Naive thymus-derived CD8-positive, alpha-beta T cell (primary cell): ENCODE data around the gene HEMK1. TPM values are rescaled to one million over a fixed set of nuclear protein-coding genes. Genes with fewer than 3 reads are reported as not detected.

Experiments used
- ATAC-seq, 2 donors: fragments of 150-1000 bp; cut with Tn5 transposase in 1 of 2; sonication (Bioruptor Pico), chemical (Tn5 transposase) in 1 of 2; 1 replicate in 1 of 2; 2 replicates in 1 of 2; pipeline ENCODE4 v1.10.0; 2021; ENCODE audit warnings: mild to moderate bottlenecking in 2 of 2, moderate library complexity in 2 of 2
- POLR2A ChIA-PET: fragments of 350-600 bp; sonication (Branson Sonifier 250); formaldehyde crosslinking; loops from one replicate; lab custom pipeline; 2021; ENCODE audit warnings: antibody characterized with exemption; lab: Charles Lee
- DNase-seq, 10 donors: peaks; one replicate each; pipeline versions ENCODE4 v3.0.0 to v3.0.0-alpha.2; 2020 to 2022
- H3K27ac Mint-ChIP-seq, 10 donors: one replicate each; pipeline ENCODE4 v1.8.0; 2020 to 2022; ENCODE audit warnings: mild to moderate bottlenecking in 10 of 10, mixed read lengths in 10 of 10, moderate library complexity in 4 of 10, inconsistent platforms in 1 of 10
- H3K27me3 Mint-ChIP-seq, 5 donors: one replicate each; pipeline ENCODE4 v1.8.0; 2021 to 2022; ENCODE audit warnings: mixed read lengths in 5 of 5
- H3K36me3 Mint-ChIP-seq, 3 donors: one replicate each; pipeline ENCODE4 v1.8.0; 2020 to 2022; ENCODE audit warnings: mixed read lengths in 3 of 3, mild to moderate bottlenecking in 2 of 3, inconsistent platforms in 1 of 3
- H3K4me1 Mint-ChIP-seq, 4 donors: one replicate each; pipeline ENCODE4 v1.8.0; 2021 to 2022; ENCODE audit warnings: mixed read lengths in 4 of 4
- H3K4me3 Mint-ChIP-seq, 10 donors: one replicate each; pipeline ENCODE4 v1.8.0; 2020 to 2022; ENCODE audit warnings: mild to moderate bottlenecking in 10 of 10, mixed read lengths in 10 of 10, moderate library complexity in 6 of 10, inconsistent platforms in 1 of 10
- H3K9me3 Mint-ChIP-seq, 9 donors: one replicate each; pipeline ENCODE4 v1.8.0; 2020 to 2022; ENCODE audit warnings: mixed read lengths in 9 of 9, mild to moderate bottlenecking in 3 of 9, inconsistent platforms in 1 of 9, moderate library complexity in 1 of 9
- polyA plus RNA-seq, 3 donors: library from polyadenylated mRNA; unstranded; fragments of 300-500 nt; fragmentation: Illumina TruSeq; gene quantifications; one replicate each; pipeline ENCODE4 v1.2.3, GENCODE V29; 2021
- total RNA-seq, 8 experiments: library from RNA in 2 of 8; stranded (reverse) in 2 of 8; gene quantifications; one replicate each; pipeline ENCODE4 v1.2.3 and lab custom pipeline; 2021 to 2026

HEMK1 gene
- total and polyA plus RNA-seq, 5 experiments from 2014 or later: 20.2 to 67.1 (median 43.1) TPM

DNA sequence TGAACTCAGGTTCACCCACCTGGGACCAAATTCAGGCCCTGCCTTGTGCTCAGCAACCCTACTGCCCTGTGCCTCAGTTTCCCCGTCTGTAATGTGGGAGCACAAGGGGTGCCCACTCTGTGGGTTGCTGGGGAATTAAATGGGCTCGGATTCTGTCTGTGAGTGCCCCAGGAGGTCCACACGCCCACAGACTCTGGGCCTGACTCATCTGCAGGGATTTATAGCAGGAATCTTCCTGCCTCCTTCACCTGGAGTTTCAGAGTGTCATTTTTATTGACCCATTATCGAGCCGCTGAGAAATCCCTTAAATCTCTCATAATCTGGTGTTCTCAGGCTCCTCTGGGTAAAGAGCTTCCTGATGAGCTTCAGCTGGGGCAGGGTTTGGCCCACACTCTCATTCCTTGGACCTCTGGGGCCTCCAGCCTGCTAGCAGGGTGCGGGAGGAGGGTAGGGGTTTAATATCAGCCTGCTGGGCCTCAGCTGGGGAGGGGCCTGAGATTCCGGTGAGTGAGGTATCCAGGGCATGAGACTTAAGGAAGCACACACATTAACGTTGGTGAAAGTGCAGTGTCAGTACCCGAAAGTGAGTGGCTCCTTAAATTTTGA lies 18.2 kb upstream of the HEMK1 start:
- H3K27me3 Mint-ChIP-seq: peaks cover 0 to 1% (median 0%) of the 10 kb centered on the region in 5 donors
- no peak overlapping the region for H3K4me3 Mint-ChIP-seq
- no peak for DNase-seq
- no peaks in the 10 kb centered on the region for H3K36me3 Mint-ChIP-seq
- ATAC-seq: no peak
- peak overlapping the region in 1 of 10 donors; percentile 29 for H3K27ac Mint-ChIP-seq
- no peaks in the 10 kb centered on the region for H3K9me3 Mint-ChIP-seq
- POLR2A ChIA-PET: interaction anchor here (0.8 kb wide), 1 partner anchor 16 kb away, joined by 3 read pairs; the partner anchor contains the start of gene C3orf18
- H3K4me1 Mint-ChIP-seq: peaks cover 0 to 2% (median 0%) of the 10 kb centered on the region in 4 donors

DNA sequence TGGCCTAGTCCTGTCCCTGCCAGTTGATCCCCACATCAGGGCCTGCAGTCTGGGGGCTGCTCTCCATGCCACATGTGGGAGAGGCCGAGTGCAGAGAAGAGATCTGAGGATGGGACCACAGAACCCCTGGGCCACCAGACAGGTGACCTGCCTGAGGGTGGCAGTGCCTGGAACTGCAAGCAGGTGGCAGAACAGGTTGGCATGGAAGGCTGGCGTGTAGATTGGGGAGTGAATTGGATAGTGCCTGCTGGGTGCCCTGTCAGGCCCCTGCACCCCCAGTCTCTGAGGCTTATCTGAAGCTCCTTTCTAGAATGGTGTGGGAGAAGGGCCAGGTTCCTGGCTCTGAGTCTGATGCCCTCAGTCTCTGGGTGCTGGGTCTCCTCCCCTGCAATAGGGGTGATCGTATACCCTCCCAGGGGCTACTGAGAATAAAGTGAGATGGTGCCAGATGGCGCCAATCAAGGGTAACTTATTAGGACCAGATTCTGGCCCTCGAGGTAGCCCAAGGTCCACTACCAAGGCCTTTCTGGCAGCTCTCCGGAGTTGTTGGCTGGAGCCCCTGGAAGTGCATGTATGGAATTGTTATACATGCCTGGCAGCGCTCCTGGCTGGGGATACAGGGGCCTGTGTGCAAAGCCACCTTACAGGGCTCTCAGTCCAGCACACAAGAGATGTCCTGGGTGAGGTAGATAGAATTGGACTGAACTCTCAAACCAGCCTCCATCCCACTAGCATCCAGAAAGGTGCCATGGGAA lies 17.5 kb upstream of the HEMK1 start:
- POLR2A ChIA-PET: interaction anchor here (1.5 kb wide), 1 partner anchor 16 kb away, joined by 3 read pairs; the partner anchor contains the start of gene C3orf18
- Mint-ChIP-seq H3K9me3 (no peaks in the 10 kb centered on the region), H3K4me1 (peaks cover 0 to 2% (median 0%) of the 10 kb centered on the region in 4 donors), H3K27ac (peak overlapping the region in 1 of 10 donors; percentile 32), H3K4me3 (no peak overlapping the region), H3K27me3 (peaks cover 0 to 1% (median 0%) of the 10 kb centered on the region in 5 donors), H3K36me3 (no peaks in the 10 kb centered on the region)
- DNase-seq (no peak), ATAC-seq (no peak)

DNA sequence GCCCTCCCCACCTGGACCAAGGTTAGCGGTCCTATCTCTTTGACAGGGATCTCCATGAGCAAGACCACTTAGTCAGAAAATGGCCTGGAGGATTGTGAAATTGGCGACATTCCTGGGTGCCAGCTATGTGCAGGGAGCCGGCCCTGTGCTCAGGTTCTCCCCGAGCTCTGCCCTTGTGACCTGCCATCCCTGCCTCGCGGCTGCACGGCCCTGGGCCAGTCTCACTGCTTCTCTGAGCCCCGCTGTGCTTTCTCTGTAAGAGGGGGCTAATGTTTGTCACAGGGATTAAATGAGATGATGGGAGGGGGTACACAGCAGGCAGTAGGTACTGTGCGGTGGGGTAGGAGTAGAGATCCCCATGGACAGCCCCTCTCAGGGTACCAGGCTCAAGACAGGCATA lies 16.7 kb upstream of the HEMK1 start:
- no peak overlapping the region for H3K4me3 Mint-ChIP-seq
- H3K4me1 Mint-ChIP-seq: peaks cover 0 to 6% (median 0%) of the 10 kb centered on the region in 4 donors
- DNase-seq (no peak), ATAC-seq (no peak)
- no peak overlapping the region for H3K27ac Mint-ChIP-seq
- no peaks in the 10 kb centered on the region for H3K9me3 Mint-ChIP-seq
- POLR2A ChIA-PET: interaction anchor here (1.5 kb wide), 1 partner anchor 15 kb away, joined by 3 read pairs; the partner anchor contains the start of gene C3orf18
- H3K27me3 Mint-ChIP-seq: peaks cover 0 to 1% (median 0%) of the 10 kb centered on the region in 5 donors
- H3K36me3 Mint-ChIP-seq: no peaks in the 10 kb centered on the region

DNA sequence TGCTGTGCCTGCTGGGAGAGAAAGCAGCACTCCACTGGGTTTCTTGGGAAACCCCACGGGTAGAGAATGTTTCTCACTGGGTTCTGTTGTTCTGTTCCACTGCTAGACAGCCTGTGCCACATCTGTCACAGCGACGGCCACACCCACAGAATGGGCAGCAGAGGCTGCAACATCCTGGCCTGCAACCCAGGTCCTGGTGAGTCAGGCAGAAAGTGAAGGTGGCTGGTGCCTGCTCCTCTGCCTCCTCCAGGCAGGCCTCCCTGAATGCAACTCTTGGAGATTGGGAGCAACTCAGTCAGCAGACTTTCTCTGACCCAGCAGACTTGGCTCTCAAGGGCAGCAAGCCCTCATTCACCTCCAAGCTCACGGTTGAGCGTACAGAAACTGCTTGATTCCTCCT lies 14.8 kb upstream of the HEMK1 start:
- peaks cover 0 to 1% (median 0%) of the 10 kb centered on the region in 5 donors for H3K27me3 Mint-ChIP-seq
- peaks cover 0 to 6% (median 0%) of the 10 kb centered on the region in 4 donors for H3K4me1 Mint-ChIP-seq
- H3K27ac Mint-ChIP-seq: no peak overlapping the region
- ATAC-seq (no peak), DNase-seq (no peak)
- no peaks in the 10 kb centered on the region for H3K9me3 Mint-ChIP-seq
- H3K36me3 Mint-ChIP-seq: peaks cover 0 to 2% (median 0%) of the 10 kb centered on the region in 3 donors
- no peak overlapping the region for H3K4me3 Mint-ChIP-seq
- POLR2A ChIA-PET: interaction anchor here (1.7 kb wide), 1 partner anchor 13 kb away, joined by 6 read pairs; the partner anchor contains the start of gene C3orf18

DNA sequence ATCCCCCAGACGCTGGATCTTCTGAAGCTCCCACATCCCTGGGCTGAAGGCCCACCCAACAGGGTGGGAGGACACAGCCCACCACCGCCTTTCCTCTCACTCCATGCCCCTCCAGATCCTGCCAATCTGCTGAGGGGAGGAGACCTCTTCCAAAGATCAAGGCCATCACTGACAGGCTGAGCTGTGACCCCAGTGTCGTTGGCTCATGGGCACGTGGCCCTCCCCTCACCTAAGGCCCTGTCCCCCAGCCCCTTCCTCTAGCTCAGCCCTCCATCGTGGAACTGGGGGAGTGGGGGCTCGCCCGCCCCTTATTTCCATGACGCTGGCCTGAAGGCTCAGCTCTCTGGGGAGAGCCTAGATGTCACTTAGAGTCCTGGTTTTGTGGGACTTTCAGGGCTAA lies 12.2 kb upstream of the HEMK1 start:
- Mint-ChIP-seq H3K4me1 (peaks cover 0 to 6% (median 0%) of the 10 kb centered on the region in 4 donors), H3K27me3 (peaks cover 0 to 1% (median 0%) of the 10 kb centered on the region in 5 donors), H3K27ac (peak overlapping the region in 2 of 10 donors; percentile 2 to 27), H3K4me3 (no peak overlapping the region), H3K36me3 (peaks cover 0 to 2% (median 1%) of the 10 kb centered on the region in 3 donors), H3K9me3 (no peaks in the 10 kb centered on the region)
- POLR2A ChIA-PET: interaction anchor here (1.1 to 1.4 kb wide), 2 partner anchors 10 to 12 kb away, joined by 3 to 4 read pairs; partner anchors contain the start of genes C3orf18 and HEMK1
- DNase-seq: no peak
- no peak for ATAC-seq

DNA sequence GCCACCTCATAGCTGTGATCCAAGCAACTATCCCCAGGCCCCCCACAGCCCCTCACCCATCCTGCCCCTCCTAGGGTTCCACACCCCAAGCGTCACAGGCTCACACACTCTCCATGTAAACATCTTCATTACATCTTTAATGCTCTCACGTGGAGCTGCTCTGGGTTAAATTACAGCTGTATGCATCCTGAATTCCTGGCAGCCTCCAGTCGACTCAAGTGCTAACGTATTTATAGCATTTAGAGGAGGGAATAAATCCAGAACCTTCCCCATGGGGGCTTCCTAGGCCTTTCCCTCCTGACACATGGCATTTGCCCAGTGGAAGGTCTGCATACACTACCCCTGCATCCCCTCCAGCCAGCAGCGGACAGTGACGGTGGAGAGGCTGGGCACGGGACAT lies 11.4 kb upstream of the HEMK1 start:
- H3K4me3 Mint-ChIP-seq: no peak overlapping the region
- ATAC-seq: no peak
- no peaks in the 10 kb centered on the region for H3K27me3 Mint-ChIP-seq
- peaks cover 0 to 2% (median 1%) of the 10 kb centered on the region in 3 donors for H3K36me3 Mint-ChIP-seq
- H3K9me3 Mint-ChIP-seq: no peaks in the 10 kb centered on the region
- POLR2A ChIA-PET: interaction anchor here (0.6 to 1.4 kb wide), 3 partner anchors 9 to 20 kb away, joined by 3 to 4 read pairs (median 3); partner anchors contain the start of genes C3orf18 and HEMK1
- H3K4me1 Mint-ChIP-seq: peaks cover 0 to 6% (median 0%) of the 10 kb centered on the region in 4 donors
- DNase-seq: no peak
- no peak overlapping the region for H3K27ac Mint-ChIP-seq

DNA sequence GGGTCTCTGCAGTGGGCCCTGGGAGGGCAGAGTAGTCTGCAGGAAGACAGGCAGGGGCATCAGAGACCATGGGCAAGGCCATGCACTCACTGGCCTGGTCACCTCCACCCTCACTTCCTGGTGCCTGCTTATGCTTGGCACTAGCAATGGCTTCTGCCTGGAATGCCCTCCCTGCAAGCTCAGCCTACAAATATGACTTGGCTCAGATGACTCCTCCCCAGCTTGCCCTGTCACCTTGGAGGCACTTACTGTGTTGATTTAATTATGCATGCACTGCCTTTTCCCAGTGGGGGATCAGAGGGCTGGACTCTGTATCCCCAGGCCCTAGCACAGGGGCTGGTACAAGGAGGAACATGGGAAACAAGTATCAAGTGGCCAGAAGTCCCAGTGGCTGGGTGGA lies 9.6 kb upstream of the HEMK1 start:
- POLR2A ChIA-PET: no interaction called here
- DNase-seq: no peak

DNA sequence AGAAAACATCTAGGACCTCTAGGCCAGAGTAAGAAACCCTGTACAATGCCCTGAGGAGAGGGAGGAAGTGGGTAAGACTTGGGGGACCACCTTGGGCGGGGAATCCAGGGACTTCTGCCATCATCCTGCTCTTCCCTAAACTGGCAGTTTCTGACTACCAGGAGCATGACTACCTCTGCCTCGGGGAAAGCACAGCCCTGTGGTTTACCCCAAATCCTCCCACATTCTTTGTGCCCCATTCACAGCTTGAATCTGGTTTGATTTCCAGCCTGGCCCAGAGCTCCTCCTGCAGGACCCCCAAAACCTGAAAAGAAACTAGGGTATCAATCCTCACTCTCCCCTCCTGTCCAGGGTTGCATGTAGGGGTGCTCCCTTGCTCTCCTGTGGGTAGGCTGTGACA lies 6.5 kb upstream of the HEMK1 start:
- H3K27ac Mint-ChIP-seq: peak overlapping the region in 4 of 10 donors; percentile 14 to 79 (median 43)
- no peak overlapping the region for H3K4me3 Mint-ChIP-seq
- POLR2A ChIA-PET: interaction anchor here (1.3 kb wide), 1 partner anchor 15 kb away, joined by 3 read pairs; no protein-coding TSS in a partner anchor
- H3K36me3 Mint-ChIP-seq: peaks cover 0 to 5% (median 1%) of the 10 kb centered on the region in 3 donors
- ATAC-seq (no peak), DNase-seq (no peak)
- H3K9me3 Mint-ChIP-seq: no peaks in the 10 kb centered on the region
- H3K27me3 Mint-ChIP-seq: no peaks in the 10 kb centered on the region
- H3K4me1 Mint-ChIP-seq: peaks cover 16 to 25% (median 21%) of the 10 kb centered on the region in 4 donors

More for the DNA sequence above, 9.6 kb upstream of the HEMK1 start:
- Mint-ChIP-seq H3K36me3 (peaks cover 0 to 3% (median 1%) of the 10 kb centered on the region in 3 donors), H3K27ac (peak overlapping the region in 2 of 10 donors; percentile 25 to 47), H3K27me3 (no peaks in the 10 kb centered on the region), H3K4me1 (peaks cover 0 to 12% (median 8%) of the 10 kb centered on the region in 4 donors), H3K4me3 (no peak overlapping the region), H3K9me3 (no peaks in the 10 kb centered on the region)
- ATAC-seq: no peak

DNA sequence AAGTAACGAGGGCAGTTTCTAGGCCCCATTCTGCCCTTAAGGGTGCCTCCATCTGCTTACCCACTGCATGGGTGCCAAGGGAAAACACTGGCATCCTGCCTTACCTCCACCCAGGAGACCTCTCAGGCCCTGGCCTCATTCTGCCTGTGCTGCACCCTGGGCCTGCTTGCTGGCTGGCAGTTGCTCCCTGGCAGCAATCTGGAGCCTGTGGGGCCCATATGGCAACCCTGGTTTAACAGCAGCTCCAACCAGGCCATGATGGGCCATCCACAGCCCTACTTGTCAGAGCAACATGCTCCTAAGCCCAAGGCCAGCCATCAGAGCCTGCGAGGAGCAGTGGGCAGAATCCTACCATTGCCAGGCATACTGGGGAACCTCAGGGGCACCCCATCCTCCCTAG lies 5.5 kb upstream of the HEMK1 start:
- Mint-ChIP-seq H3K27ac (peak overlapping the region in 2 of 10 donors; percentile 48 to 79), H3K4me1 (peaks cover 20 to 31% (median 27%) of the 10 kb centered on the region in 4 donors), H3K9me3 (no peaks in the 10 kb centered on the region), H3K27me3 (no peaks in the 10 kb centered on the region), H3K4me3 (no peak overlapping the region), H3K36me3 (peaks cover 0 to 3% (median 1%) of the 10 kb centered on the region in 3 donors)
- no peak for DNase-seq
- POLR2A ChIA-PET: interaction anchor here (1.3 to 1.4 kb wide), 2 partner anchors 16 to 46 kb away, joined by 3 read pairs; no protein-coding TSS in a partner anchor
- no peak for ATAC-seq

DNA sequence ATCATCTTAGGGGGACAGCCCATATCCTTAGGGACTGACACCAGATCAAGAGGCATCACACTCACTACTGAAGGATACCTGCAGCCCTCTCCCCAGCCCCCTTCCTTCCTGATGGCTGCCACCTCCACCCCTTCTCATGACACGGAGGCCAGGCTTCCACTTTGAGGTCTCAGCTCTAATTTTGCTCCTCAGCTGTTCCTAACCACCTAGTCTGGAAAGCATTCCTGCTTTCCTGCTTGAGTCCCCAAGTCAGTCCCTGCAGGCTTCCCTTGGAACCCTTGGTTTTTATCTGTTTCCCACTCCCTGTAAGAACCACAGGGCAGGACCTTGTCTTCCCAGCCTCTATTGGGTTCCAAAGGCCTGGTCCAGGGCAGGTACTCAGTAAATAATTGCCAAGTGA lies 5.0 kb upstream of the HEMK1 start:
- H3K27ac Mint-ChIP-seq: peak overlapping the region in 4 of 10 donors; percentile 43 to 74 (median 50)
- H3K9me3 Mint-ChIP-seq: no peaks in the 10 kb centered on the region

DNA sequence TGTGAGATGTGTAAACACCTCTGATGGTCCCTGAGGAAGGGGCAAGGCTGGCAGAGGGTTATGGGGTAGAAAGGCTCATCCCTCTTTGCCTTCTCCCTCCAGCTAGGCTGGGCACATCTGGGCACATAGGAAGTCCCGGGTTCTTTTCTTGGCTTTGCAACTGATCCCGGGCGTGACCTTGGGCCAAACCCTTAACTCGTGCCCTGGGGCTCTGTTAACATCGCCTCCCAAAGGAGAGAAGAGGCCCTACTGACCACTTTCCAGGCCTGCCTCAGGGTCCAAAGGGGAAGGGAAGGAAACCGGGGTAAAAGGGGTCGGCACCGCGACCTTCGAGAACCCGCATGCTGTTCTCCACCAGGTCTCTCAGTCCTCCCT lies 2.3 kb upstream of the HEMK1 start:
- no peak for ATAC-seq
- H3K27ac Mint-ChIP-seq: peak overlapping the region in 6 of 10 donors; percentile 19 to 96 (median 50)

More for the DNA sequence above, 5.0 kb upstream of the HEMK1 start:
- POLR2A ChIA-PET: interaction anchor here (0.7 to 1.4 kb wide), 2 partner anchors 38 to 45 kb away, joined by 3 read pairs; no protein-coding TSS in a partner anchor
- H3K4me3 Mint-ChIP-seq: no peak overlapping the region
- H3K36me3 Mint-ChIP-seq: peaks cover 0 to 3% (median 1%) of the 10 kb centered on the region in 3 donors
- peaks cover 20 to 35% (median 28%) of the 10 kb centered on the region in 4 donors for H3K4me1 Mint-ChIP-seq
- DNase-seq (no peak), ATAC-seq (no peak)
- H3K27me3 Mint-ChIP-seq: no peaks in the 10 kb centered on the region

More for the DNA sequence above, 2.3 kb upstream of the HEMK1 start:
- peaks cover 23 to 59% (median 54%) of the 10 kb centered on the region in 4 donors for H3K4me1 Mint-ChIP-seq
- H3K27me3 Mint-ChIP-seq: no peaks in the 10 kb centered on the region
- no peaks in the 10 kb centered on the region for H3K9me3 Mint-ChIP-seq
- H3K4me3 Mint-ChIP-seq: peak overlapping the region; percentile 60 to 96 (median 79)
- no peak for DNase-seq
- H3K36me3 Mint-ChIP-seq: peaks cover 0 to 3% (median 0%) of the 10 kb centered on the region in 3 donors
- POLR2A ChIA-PET: interaction anchor here (0.7 to 18.7 kb wide), 15 partner anchors 10 to 933 kb away, joined by 3 to 623 read pairs (median 5); partner anchors contain the start of genes CISH, CYB561D2, DCAF1 and MANF
